Mucosa of descending colon (tissue), 3 donors: ENCODE data around the gene GRK5. TPM values are rescaled to one million over a fixed set of nuclear protein-coding genes. Genes with fewer than 3 reads are reported as not detected.

Source experiments
- ATAC-seq: fragments of 200-7000 bp; cut with Tn5 transposase; one replicate; pipeline ENCODE4 v1.9.1; 2020; ENCODE audit warnings: mild to moderate bottlenecking, moderate library complexity
- DNase-seq, 3 donors: peaks; one replicate each; pipeline ENCODE4 v3.0.0-alpha.2; 2020
- H3K36me3 ChIP-seq: fragments of 200-600 bp; one replicate; pipeline ENCODE4 v1.8.0; 2021; ENCODE audit warnings: low read depth, mild to moderate bottlenecking
- H3K4me1 ChIP-seq: fragments of 200-600 bp; one replicate; pipeline ENCODE4 v1.8.0; 2021; ENCODE audit warnings: low read depth, mild to moderate bottlenecking
- H3K4me3 ChIP-seq: fragments of 200-600 bp; one replicate; pipeline ENCODE4 v1.8.0; 2021; ENCODE audit warnings: mild to moderate bottlenecking
- H3K9me3 ChIP-seq: fragments of 200-600 bp; one replicate; pipeline ENCODE4 v1.8.0; 2021; ENCODE audit warnings: mild to moderate bottlenecking
- intact Hi-C, 2 donors: fragments of 100-400 bp; cut with DNase I in 1 of 2; cut with micrococcal nuclease in 1 of 2; formaldehyde crosslinking; loops; one replicate each; pipeline versions ENCODE4 v1.11.0 to v1.11.1; 2022; cut with DNase I, micrococcal nuclease
- total RNA-seq, 3 donors: library from RNA; stranded (reverse); fragmentation: NEBNext Ultra II Directional in 2 of 3; extraction: Animal tissue kit (Norgen Biotek cat#: 25700) in 2 of 3; gene quantifications; one replicate each; pipeline versions ENCODE4 v1.2.1 to v1.2.4, GENCODE V29; 2021 to 2023
- TF ChIP-seq, protein P1 (sequence below): fragments of 200-600 bp; IDR thresholded peaks from one replicate; pipeline ENCODE4 v1.8.0; 2022; ENCODE audit warnings: antibody characterized with exemption, mild to moderate bottlenecking
- donor health status: DM: no; HTN: no; CAD: no; lungs with moderate emphysema.
- donor health status: DM: no; HTN: no; CAD: no.
- donor health status: DM: no; HTN: yes; CAD: no.

GRK5 gene
- total RNA-seq, 3 donors from 2014 or later = 6.6 to 27.1 (median 8.3) TPM

DNA sequence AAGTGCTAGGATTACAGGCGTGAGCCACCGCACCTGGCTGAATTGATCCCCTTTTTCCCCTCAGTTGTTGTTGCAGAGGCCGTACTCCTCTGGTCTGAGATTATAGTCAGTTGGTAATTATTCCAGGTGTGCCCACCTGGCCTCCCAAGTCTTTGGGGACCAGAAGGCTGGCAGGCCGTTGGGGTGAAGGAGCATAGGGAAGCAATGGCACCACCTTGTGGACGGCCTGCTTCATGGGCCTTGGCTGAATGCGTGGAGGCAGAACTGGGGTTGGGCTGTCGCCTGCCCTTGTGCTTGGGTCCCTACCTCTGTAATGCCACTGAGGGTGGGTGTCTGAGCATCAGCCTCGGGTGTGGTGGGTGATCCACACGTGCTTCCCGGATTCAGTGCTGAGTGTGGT is 209.5 kb downstream of the GRK5 start:
- no peaks in the 10 kb centered on the region for H3K36me3 ChIP-seq
- no peaks in the 10 kb centered on the region for H3K4me1 ChIP-seq
- DNase-seq (peak; percentile 70 to 81 (median 75)), ATAC-seq (peak; percentile 71)
- TF ChIP-seq, protein P1, sequence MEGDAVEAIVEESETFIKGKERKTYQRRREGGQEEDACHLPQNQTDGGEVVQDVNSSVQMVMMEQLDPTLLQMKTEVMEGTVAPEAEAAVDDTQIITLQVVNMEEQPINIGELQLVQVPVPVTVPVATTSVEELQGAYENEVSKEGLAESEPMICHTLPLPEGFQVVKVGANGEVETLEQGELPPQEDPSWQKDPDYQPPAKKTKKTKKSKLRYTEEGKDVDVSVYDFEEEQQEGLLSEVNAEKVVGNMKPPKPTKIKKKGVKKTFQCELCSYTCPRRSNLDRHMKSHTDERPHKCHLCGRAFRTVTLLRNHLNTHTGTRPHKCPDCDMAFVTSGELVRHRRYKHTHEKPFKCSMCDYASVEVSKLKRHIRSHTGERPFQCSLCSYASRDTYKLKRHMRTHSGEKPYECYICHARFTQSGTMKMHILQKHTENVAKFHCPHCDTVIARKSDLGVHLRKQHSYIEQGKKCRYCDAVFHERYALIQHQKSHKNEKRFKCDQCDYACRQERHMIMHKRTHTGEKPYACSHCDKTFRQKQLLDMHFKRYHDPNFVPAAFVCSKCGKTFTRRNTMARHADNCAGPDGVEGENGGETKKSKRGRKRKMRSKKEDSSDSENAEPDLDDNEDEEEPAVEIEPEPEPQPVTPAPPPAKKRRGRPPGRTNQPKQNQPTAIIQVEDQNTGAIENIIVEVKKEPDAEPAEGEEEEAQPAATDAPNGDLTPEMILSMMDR = peak; percentile 24
- intact Hi-C loops = loop anchor here (5.0 to 10.0 kb wide), 2 partner anchors 212 to 215 kb away; partner anchors contain the start of gene GRK5 (in 1 of the 2)
- H3K4me3 ChIP-seq = no peak overlapping the region
- no peaks in the 10 kb centered on the region for H3K9me3 ChIP-seq

DNA sequence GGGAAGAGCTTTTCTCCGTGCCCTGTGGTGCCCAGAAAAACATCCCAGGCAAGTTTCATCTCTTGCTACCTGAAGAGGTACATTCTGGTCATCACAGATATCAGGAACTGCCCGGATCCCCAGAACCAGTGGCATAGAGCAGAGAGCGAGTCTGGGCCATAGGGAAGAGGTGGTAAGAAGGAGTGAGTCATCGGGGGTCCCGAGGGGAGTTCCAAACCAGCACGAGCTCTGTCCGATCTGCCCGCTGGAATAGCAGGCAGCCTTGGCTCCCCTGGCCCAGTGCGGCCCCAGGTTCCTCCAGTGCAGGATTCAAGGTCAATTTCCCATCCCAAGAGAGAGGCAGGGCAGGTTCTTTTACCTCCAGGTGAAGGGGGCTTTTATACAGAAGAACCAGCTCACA is 210.5 kb downstream of the GRK5 start:
- no peak for ATAC-seq
- no peaks in the 10 kb centered on the region for H3K4me1 ChIP-seq
- TF ChIP-seq, protein P1 = no peak
- peak in 1 of 3 donors; percentile 34 for DNase-seq
- no peaks in the 10 kb centered on the region for H3K36me3 ChIP-seq
- no peaks in the 10 kb centered on the region for H3K9me3 ChIP-seq
- intact Hi-C loops = loop anchor here (5.0 to 10.0 kb wide), 2 partner anchors 213 to 216 kb away; partner anchors contain the start of gene GRK5 (in 1 of the 2)
- no peak overlapping the region for H3K4me3 ChIP-seq

DNA sequence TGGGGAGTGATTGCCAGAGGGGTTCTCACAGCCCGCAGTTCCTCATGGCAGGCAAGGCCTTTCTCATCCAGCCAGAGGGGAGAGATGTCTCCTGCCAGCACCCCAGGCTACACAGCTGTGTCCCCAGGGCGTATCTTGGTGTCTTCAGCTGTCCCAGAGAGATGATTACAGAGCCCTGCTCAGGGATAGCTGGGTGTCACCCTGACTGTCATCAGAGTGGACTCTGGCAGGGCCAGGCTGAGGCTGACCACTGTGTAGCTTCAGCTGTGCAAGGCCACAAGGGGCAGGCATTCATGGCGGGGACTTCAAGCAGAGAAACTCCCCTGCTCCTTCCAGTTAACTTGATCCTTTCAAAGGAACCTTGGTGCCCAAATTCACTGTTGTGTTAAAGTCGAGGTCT is 211.0 kb downstream of the GRK5 start:
- Histone ChIP-seq H3K36me3 (no peaks in the 10 kb centered on the region), H3K4me1 (no peaks in the 10 kb centered on the region), H3K4me3 (no peak overlapping the region), H3K9me3 (no peaks in the 10 kb centered on the region)
- intact Hi-C loops = loop anchor here (5.0 to 10.0 kb wide), 2 partner anchors 214 to 216 kb away; partner anchors contain the start of gene GRK5 (in 1 of the 2)
- ATAC-seq (no peak), DNase-seq (peak in 1 of 3 donors; percentile 15)
- TF ChIP-seq, protein P1 = no peak

DNA sequence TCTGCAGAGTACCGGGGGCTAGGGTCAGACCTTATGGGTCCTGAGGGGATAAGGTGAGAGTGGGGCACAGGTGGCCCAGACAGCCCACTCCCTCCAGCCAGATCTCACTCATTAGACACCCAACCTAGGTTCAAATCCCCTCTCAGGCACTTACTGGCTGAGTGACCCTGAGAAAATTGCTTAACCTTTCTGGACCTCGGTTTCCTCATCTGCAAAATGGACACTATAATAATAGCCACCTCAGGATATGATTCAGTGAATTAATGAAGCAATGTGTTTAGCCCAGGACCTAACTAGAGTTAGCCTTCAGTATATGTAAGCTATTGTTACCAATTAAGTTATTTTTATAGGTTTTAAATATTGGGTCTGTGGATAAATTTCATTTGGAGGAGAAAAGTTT is 212.6 kb downstream of the GRK5 start:
- intact Hi-C loops = loop anchor here (5.0 to 10.0 kb wide), 2 partner anchors 215 to 218 kb away; partner anchors contain the start of gene GRK5 (in 1 of the 2)
- DNase-seq (no peak), ATAC-seq (no peak)
- TF ChIP-seq, protein P1 = no peak
- no peak overlapping the region for H3K4me3 ChIP-seq
- H3K36me3 ChIP-seq = no peaks in the 10 kb centered on the region
- no peaks in the 10 kb centered on the region for H3K4me1 ChIP-seq
- no peaks in the 10 kb centered on the region for H3K9me3 ChIP-seq

DNA sequence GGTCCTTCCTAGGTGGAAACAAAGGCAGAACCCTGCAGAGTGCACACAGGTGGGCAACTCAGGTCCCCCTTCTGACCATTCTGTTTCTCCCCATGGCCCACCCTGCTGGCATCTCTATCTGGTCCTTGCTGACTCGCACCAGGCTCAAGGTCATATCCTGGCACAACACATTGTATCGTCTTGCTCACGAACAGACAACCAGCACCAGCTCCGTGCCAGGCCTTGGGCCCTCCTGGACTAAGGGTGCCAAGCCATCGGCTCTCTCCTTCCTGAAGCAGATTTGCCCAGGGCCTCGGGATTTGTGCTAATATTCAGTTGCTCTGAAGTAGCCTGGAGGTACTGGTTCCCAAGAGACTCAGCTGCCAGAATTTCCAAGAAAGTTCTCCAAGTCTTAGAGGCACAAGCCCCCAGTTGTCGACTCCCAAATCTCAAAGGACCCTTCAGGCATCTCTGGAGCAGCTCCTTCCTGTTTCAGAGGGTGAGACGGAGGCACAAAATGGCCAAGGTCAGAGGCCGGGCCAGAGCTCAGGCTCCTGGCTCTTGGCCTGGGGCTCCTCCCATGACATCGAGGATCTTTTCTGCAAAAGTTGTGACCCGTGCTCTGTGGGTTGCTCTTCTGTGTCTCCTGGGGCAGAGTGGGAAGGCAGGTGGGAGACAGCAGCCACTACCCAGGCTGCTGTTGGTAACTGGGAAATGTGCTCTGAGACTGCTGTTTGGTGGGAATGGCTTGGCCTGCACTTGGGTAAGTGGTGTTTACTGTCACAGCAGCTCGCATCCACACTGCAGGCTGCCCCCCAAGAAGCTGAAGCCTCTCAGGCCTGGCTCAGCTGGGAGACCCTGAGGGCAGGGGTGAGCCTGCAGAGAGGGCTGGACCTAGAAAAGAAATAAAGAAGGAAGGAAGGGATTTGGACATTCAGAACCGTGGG is 213.8 kb downstream of the GRK5 start:
- TF ChIP-seq, protein P1 = no peak
- intact Hi-C loops = no loop called here
- DNase-seq (peak in 1 of 3 donors; percentile 19), ATAC-seq (no peak)
- H3K36me3 ChIP-seq = no peaks in the 10 kb centered on the region
- no peaks in the 10 kb centered on the region for H3K4me1 ChIP-seq
- no peaks in the 10 kb centered on the region for H3K9me3 ChIP-seq
- no peak overlapping the region for H3K4me3 ChIP-seq
